ENCODE data around the gene BACE1. TPM values are rescaled to one million over a fixed set of nuclear protein-coding genes. Genes with fewer than 3 reads are reported as not detected.

BACE1 gene
- total RNA-seq, 1 experiment from 2014 or later: 13.7 TPM

GRCh38 chr11:117296881-117297280 is 19.2 kb downstream of the BACE1 start:
- POLR2A ChIA-PET (ENCODE audit: low non-redundant PET): interaction anchor here (1.0 kb wide), 1 partner anchor 13 kb away, joined by 5 read pairs; no protein-coding TSS in a partner anchor
- Histone ChIP-seq H3K36me3 (ENCODE audit: insufficient read depth, low read length, poor library complexity, severe bottlenecking) (peaks cover 6% of the 10 kb centered on the region), H3K9me3 (ENCODE audit: low read depth, low read length, poor library complexity, severe bottlenecking) (no peaks in the 10 kb centered on the region), H3K4me1 (ENCODE audit: insufficient read depth, low read length, poor library complexity, severe bottlenecking) (peaks cover 8% of the 10 kb centered on the region), H3K27ac (ENCODE audit: low read depth, low read length, poor library complexity, severe bottlenecking) (no peak overlapping the region), H3K27me3 (replicated peaks; ENCODE audit: insufficient read depth, low read depth, low read length, poor library complexity) (no peaks in the 10 kb centered on the region), H3K4me3 (ENCODE audit: low read depth, low read length, poor library complexity, severe bottlenecking) (no peak overlapping the region)
- no TSS peak for BruUV-seq (replicated peaks)
- CTCF ChIA-PET: no interaction called here
- no peak for DNase-seq (ENCODE audit: low spot score)
- TF ChIP-seq CTCF (conservative IDR thresholded peaks at IDR 0.05; ENCODE audit: low read depth, low read length) (no peak), EZH2 (IDR thresholded peaks at IDR 0.05; ENCODE audit: borderline replicate concordance, low read depth, low read length, poor library complexity, severe bottlenecking) (no peak)
- intact Hi-C loops (cut with micrococcal nuclease; ENCODE audit: unreplicated experiment): no loop called here

DNA sequence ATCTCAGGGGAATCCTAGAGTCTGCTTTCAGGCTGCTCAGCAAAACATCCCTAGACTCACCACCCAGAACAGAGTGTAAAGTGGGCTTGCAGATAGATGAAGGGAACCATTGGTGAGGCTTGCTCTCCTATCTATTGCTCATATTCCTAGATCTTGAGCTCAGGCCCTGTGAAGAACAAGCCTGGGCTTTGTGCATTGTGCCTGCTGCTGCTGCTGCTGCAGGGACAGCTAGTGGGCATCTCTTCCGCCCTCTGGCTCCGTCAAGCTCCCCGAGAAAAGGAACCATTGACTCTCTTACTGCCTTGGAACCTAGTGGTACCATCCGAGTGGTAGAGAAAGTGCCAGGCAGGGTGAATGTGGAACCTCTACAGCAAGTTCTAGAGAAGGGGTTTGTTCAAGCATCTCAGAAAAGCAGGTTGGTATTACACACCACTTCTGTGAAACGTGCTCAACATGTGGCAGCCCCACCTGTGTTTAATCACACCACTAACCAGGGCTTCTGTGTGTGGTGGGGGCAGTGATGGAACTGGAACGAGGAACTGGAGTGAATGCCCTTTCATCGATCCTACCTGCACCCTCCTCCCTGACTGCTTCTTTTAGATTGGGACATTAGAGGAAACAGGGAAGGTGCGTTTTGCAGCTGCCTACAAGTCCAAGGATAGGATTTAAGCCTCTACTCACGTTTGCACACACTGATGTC is 20.5 kb downstream of the BACE1 start:
- Histone ChIP-seq H3K9me3 (ENCODE audit: low read depth, low read length, poor library complexity, severe bottlenecking) (no peaks in the 10 kb centered on the region), H3K27ac (ENCODE audit: low read depth, low read length, poor library complexity, severe bottlenecking) (no peak overlapping the region), H3K36me3 (ENCODE audit: insufficient read depth, low read length, poor library complexity, severe bottlenecking) (peaks cover 6% of the 10 kb centered on the region), H3K27me3 (replicated peaks; ENCODE audit: insufficient read depth, low read depth, low read length, poor library complexity) (no peaks in the 10 kb centered on the region), H3K4me3 (ENCODE audit: low read depth, low read length, poor library complexity, severe bottlenecking) (no peak overlapping the region), H3K4me1 (ENCODE audit: insufficient read depth, low read length, poor library complexity, severe bottlenecking) (peaks cover 2% of the 10 kb centered on the region)
- no peak for TF ChIP-seq CTCF (conservative IDR thresholded peaks at IDR 0.05; ENCODE audit: low read depth, low read length)
- no peak for TF ChIP-seq EZH2 (IDR thresholded peaks at IDR 0.05; ENCODE audit: borderline replicate concordance, low read depth, low read length, poor library complexity, severe bottlenecking)
- no TSS peak for BruUV-seq (replicated peaks)
- POLR2A ChIA-PET (ENCODE audit: low non-redundant PET): interaction anchor here (1.0 kb wide), 1 partner anchor 14 kb away, joined by 5 read pairs; no protein-coding TSS in a partner anchor
- intact Hi-C loops (cut with micrococcal nuclease; ENCODE audit: unreplicated experiment): no loop called here
- no peak for DNase-seq (ENCODE audit: low spot score)
- CTCF ChIA-PET: no interaction called here

DNA sequence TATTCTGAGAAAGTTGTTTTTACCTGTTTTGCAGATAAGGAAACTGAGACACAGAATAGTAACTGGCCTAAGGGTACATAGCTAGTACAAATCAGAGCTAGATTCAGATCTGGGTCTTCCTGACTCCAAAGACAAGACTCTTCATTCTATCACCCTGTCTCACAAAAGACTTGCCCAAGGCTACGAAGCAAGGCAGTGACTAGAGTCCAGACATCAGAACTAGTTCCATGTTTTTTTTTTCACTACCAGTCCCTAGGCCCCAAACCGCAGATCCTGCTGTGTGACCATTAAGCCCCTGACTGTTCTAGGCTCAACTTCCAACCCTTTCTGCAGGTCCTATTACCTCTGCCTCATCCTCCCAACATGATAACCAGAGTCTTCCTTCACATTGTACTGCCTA is 23.4 kb downstream of the BACE1 start:
- TF ChIP-seq EZH2 (IDR thresholded peaks at IDR 0.05; ENCODE audit: borderline replicate concordance, low read depth, low read length, poor library complexity, severe bottlenecking): no peak
- no peak for TF ChIP-seq CTCF (conservative IDR thresholded peaks at IDR 0.05; ENCODE audit: low read depth, low read length)
- ChIA-PET POLR2A (ENCODE audit: low non-redundant PET) (no interaction called here), CTCF (interaction anchor here (0.7 kb wide), 1 partner anchor 662 kb away, joined by 4 read pairs; no protein-coding TSS in a partner anchor)
- Histone ChIP-seq H3K27me3 (replicated peaks; ENCODE audit: insufficient read depth, low read depth, low read length, poor library complexity) (no peaks in the 10 kb centered on the region), H3K27ac (ENCODE audit: low read depth, low read length, poor library complexity, severe bottlenecking) (no peak overlapping the region), H3K9me3 (ENCODE audit: low read depth, low read length, poor library complexity, severe bottlenecking) (no peaks in the 10 kb centered on the region), H3K4me1 (ENCODE audit: insufficient read depth, low read length, poor library complexity, severe bottlenecking) (no peaks in the 10 kb centered on the region), H3K36me3 (ENCODE audit: insufficient read depth, low read length, poor library complexity, severe bottlenecking) (peaks cover 20% of the 10 kb centered on the region), H3K4me3 (ENCODE audit: low read depth, low read length, poor library complexity, severe bottlenecking) (no peak overlapping the region)
- no peak for DNase-seq (ENCODE audit: low spot score)
- no TSS peak for BruUV-seq (replicated peaks)
- intact Hi-C loops (cut with micrococcal nuclease; ENCODE audit: unreplicated experiment): no loop called here

Data from A673 (cell line).